ENCODE data around the gene TRPV4. TPM values are rescaled to one million over a fixed set of nuclear protein-coding genes. Genes with fewer than 3 reads are reported as not detected.

TRPV4 gene
- total RNA-seq, 3 donors from 2014 or later, result 0.43 to 0.92 (median 0.48) TPM

- H3K9me3 ChIP-seq, result no peaks in the 10 kb centered on the region
- no peaks in the 10 kb centered on the region for H3K4me1 ChIP-seq (ENCODE audit: low read depth)
- DNase-seq (no peak), ATAC-seq (no peak)
- TF ChIP-seq CTCF (IDR thresholded peaks at IDR 0.05), result no peak
- H3K36me3 ChIP-seq (ENCODE audit: low read depth), result no peaks in the 10 kb centered on the region
- no peak overlapping the region for H3K4me3 ChIP-seq
- intact Hi-C loops (cut with DNase I, micrococcal nuclease), result no loop called here
Measured at GRCh38 chr12:109793826-109794501, 39.2 kb downstream of the TRPV4 start.

GRCh38 chr12:109793411-109793810, 39.8 kb downstream of the TRPV4 start:
- no peaks in the 10 kb centered on the region for H3K36me3 ChIP-seq (ENCODE audit: low read depth)
- intact Hi-C loops (cut with DNase I, micrococcal nuclease), result no loop called here
- ATAC-seq (no peak), DNase-seq (no peak)
- no peaks in the 10 kb centered on the region for H3K9me3 ChIP-seq
- H3K4me3 ChIP-seq, result no peak overlapping the region
- no peaks in the 10 kb centered on the region for H3K4me1 ChIP-seq (ENCODE audit: low read depth)
- no peak for TF ChIP-seq CTCF (IDR thresholded peaks at IDR 0.05)

- Histone ChIP-seq H3K9me3 (no peaks in the 10 kb centered on the region), H3K36me3 (ENCODE audit: low read depth) (no peaks in the 10 kb centered on the region), H3K4me1 (ENCODE audit: low read depth) (no peaks in the 10 kb centered on the region), H3K4me3 (no peak overlapping the region)
- DNase-seq (no peak), ATAC-seq (no peak)
- intact Hi-C loops (cut with DNase I, micrococcal nuclease), result no loop called here
- TF ChIP-seq CTCF (IDR thresholded peaks at IDR 0.05), result no peak
Measured at GRCh38 chr12:109792992-109793391, 40.2 kb downstream of the TRPV4 start.

GRCh38 chr12:109789526-109790048, 43.6 kb downstream of the TRPV4 start:
- Histone ChIP-seq H3K9me3 (no peaks in the 10 kb centered on the region), H3K36me3 (ENCODE audit: low read depth) (no peaks in the 10 kb centered on the region), H3K4me1 (ENCODE audit: low read depth) (no peaks in the 10 kb centered on the region), H3K4me3 (no peak overlapping the region)
- ATAC-seq (no peak), DNase-seq (no peak)
- TF ChIP-seq CTCF (IDR thresholded peaks at IDR 0.05), result no peak
- intact Hi-C loops (cut with DNase I, micrococcal nuclease), result no loop called here

GRCh38 chr12:109786799-109787198, 46.4 kb downstream of the TRPV4 start:
- Histone ChIP-seq H3K9me3 (no peaks in the 10 kb centered on the region), H3K4me3 (no peak overlapping the region), H3K4me1 (ENCODE audit: low read depth) (no peaks in the 10 kb centered on the region), H3K36me3 (ENCODE audit: low read depth) (no peaks in the 10 kb centered on the region)
- DNase-seq (no peak), ATAC-seq (no peak)
- intact Hi-C loops (cut with DNase I, micrococcal nuclease), result no loop called here
- no peak for TF ChIP-seq CTCF (IDR thresholded peaks at IDR 0.05)

Data from mucosa of descending colon (tissue), 3 donors.